Caki2 (cell line): ENCODE data around the gene EIF4E1B. TPM values are rescaled to one million over a fixed set of nuclear protein-coding genes. Genes with fewer than 3 reads are reported as not detected.

Experiments
- DNase-seq: peaks from one replicate; pipeline ENCODE4 v3.0.0-alpha.2; 2015; ENCODE audit warnings: low read depth
- in situ Hi-C: cut with HindIII; loops from 2 replicates; pipeline ENCODE4 v1.10.0; 2016; ENCODE audit warnings: low sequenced_read_pairs, low pct_unique_long_range_greater_than_20kb, mixed read lengths
- total RNA-seq: library from RNA; depleted of rRNA; stranded (reverse); fragments of >200 nt; shearing (Covaris generic); gene quantifications from 2 replicates; pipeline ENCODE4 v1.2.3, GENCODE V29; 2014; ENCODE audit warnings: low replicate concordance

The EIF4E1B gene
- total RNA-seq, 1 experiment from 2014 or later = not detected

DNA sequence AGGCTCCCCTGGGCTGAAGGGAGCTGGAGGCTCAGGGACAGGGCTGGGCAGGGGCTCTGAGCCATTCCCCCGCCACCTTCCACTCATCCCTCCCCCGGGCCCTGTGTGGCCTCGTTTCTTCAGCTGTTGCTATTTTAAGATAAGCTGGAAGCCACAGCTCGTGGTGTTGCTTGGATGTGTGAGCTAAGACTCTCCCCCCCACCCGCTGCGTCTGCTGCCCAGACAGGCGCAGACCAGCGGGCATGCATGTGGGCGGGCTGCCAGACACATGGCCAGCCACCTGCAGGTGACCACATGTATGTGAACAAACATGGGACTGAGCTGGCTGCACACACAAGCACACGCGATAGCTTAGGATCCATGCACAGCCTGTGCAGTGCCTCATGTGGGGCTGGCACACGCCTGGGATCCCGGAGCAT lies 8.8 kb upstream of the EIF4E1B start:
- no peak for DNase-seq
- in situ Hi-C loops = no loop called here

DNA sequence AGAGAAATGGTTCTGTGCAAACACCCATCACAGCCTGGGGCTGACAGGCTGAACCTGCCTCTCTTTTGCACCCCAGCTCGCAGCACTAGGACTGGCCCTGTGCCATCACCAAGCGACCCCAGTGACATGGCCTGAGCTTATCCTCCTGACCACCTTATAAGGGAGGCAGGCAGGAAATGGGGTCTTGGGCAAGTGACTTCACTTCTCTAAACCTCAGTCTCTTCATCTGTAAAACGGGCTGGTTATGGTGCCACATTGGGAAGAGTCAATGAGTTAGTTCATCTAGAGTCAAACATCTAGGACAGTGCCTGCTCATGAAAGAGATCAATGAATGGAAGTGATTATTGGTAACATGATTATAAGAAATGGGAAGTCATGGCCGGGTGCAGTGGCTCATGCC lies 6.3 kb upstream of the EIF4E1B start:
- no peak for DNase-seq
- in situ Hi-C loops = no loop called here

DNA sequence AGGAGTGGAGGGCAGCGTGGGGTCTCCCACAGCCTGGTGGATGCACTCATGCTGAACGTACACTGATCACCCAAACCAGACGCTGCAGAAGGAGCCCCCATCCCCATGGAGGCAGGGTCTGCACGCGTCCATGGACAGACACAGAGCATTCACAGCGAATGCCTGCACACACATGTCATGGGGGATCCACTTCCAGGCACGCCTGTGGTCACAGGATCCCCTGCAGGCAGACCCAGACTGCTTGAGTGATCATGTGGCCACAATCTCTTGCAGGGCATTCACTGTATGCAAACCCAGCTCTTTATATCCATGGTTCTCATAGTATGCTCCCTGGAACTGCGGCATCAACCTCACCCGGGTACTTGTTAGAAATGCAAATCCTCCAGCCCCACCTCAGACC lies 5.5 kb upstream of the EIF4E1B start:
- DNase-seq = no peak
- in situ Hi-C loops = no loop called here

DNA sequence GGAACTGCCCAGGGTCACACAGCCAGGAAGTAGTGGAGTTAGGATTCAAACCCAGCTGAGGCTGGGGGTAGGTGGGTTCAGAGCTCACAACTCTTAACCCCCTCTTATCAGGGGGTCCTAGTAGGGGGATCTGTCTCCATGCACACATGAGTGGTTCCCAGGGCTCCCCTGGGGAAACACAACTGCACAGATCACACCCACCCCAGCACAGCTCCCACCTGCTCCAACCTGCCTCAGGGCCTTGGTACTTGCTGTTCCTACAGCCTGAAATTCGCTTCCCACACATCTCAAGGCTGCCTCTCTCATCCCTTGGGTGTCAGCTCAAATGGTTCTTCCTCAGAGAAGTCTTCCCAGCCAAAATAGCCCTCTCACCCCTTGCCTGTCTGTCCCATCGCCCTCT lies 5.0 kb upstream of the EIF4E1B start:
- in situ Hi-C loops = no loop called here
- DNase-seq = no peak

DNA sequence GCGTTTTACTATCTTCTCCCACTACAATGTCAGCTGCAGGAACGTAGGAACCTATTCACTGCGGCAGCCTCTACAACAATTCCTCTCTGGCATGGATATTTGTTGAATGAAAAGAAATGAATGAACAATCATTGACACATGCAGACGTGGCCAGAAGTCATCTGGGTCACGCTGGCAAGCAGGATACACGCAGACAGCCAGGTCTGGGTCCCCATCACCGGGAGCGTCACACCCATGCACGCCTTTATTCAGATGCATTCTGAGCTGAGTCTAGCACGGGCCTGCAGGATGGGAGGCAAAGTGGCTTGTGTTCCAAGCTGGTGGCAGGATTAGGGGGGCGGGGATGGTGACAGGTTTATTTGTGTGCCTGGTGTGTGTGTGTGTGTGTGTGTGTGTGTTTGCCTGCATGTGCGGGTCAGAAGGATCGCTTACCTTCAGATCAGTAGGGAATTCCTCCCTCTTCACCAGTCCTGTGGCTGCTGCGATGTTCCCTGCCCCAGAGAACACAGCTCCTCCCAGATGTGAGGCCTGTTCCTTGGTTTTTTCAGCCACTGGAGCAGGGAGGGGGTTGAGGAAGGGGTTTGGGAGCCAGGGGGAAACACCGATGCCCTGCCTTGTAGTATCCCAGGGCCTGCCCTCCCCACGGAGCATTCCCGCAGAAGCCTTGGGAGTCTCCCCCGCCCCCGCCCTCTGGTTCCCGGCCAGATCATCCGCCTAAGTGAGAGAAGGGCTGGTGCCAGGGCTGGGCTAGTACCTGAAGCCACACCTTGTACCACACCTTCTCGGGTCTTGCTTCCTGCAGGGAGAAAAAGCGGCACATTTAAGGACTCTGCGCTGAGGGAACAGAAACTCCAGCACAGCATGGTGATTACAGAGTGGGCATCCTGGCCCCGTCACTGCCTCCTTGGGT lies 4.3 kb upstream of the EIF4E1B start:
- no peak for DNase-seq
- in situ Hi-C loops = no loop called here

DNA sequence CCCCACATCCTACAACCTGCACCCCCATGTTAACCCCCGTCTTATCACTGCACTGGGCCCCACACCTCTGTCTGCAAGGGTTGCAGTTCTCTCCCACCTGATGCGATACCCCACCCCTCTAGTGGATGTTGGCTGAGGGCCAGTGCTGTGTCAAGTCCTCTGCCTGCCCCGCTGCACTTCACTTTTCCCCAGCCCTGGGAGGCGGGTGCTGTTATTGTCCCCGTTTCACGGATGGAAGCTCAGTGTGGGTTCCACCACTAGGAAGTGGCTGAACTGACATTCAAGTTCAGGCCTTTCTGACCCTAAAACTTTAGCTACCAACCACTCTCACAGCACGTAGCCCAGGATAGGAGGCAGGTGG lies 3.6 kb upstream of the EIF4E1B start:
- in situ Hi-C loops = no loop called here
- no peak for DNase-seq

DNA sequence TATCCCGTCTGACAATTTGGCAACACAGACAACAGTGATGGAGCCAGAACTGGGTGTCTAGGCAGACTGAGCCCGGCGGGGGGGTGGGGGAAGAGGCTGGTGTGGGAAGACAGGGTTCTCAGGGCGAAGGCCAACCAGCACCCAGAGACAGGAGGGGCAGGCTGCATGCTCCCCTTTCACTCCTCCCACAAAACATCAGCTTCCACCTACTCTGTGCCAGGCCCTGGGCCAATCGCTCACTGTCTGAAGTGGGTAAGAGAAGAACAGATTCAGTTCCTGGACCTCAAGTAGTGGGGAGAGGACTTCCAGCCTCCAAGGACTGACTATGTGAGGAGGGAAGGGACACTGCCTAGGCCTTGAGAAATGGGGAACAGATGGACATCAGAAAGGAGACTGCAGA lies 2.9 kb upstream of the EIF4E1B start:
- no peak for DNase-seq
- in situ Hi-C loops = no loop called here

DNA sequence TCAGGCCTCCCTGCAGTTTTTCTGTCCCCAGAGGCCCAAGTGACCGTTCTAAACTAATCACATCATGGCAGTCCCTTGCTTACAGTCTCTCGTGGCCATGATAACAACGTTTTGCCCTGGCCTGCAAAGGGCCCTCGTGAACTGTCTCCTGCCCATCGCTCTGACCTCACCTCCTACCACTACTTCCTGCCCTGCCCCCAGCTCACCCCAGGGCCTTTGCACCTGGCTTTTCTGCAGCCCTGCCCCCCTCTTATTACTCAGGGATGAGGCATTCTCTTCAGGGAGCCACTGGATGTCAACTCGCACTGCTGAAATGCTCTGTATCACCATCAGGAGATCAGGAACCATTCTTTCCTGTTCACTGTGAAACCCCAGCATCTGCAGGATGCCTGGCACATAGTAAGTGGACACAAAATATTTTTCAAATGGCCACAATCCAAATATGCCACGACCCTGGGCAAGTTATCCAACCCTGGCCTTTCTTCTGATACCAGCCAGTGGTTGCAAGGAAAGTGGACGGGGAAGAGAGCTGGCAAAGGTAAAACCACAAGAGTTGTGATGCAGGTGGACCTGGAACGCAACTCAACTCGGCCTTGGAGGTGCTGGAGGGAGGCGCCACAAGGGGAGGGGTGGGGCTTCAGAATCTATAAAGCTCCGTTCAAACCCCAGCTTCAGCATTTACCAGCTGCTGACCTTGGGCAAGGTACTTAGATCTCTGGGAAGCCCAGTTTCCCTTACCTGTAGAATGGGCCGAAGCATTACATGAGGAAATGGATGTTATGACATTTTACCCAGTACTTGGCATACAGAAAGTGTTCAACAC lies 1.9 kb upstream of the EIF4E1B start:
- no peak for DNase-seq
- in situ Hi-C loops = no loop called here

DNA sequence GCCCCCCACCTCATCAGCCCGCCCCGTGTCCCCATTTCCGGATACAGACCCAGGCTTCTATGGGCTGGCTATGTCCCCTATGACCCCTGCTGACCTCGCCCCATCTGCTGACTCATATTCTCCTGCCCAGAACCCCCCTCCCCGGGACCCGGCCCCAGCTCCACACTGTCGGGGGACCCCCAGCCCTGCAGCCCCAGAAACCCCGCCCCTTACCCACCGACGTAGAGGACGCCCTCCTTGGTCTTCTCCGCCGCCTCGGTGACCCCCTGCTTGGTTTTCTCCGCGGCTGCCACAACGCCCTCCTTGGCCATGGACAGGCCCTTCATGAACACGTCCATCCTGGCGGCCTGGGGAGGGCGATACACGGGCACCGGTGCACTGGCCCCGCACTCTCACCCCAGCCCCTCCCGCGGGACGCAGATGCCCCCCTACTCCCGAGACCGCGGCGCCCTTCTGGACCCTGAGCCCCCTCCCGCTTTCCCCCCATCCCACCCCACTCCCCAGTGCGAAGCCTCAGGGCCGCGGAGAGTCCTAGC lies 1.1 kb upstream of the EIF4E1B start:
- in situ Hi-C loops = no loop called here
- no peak for DNase-seq

DNA sequence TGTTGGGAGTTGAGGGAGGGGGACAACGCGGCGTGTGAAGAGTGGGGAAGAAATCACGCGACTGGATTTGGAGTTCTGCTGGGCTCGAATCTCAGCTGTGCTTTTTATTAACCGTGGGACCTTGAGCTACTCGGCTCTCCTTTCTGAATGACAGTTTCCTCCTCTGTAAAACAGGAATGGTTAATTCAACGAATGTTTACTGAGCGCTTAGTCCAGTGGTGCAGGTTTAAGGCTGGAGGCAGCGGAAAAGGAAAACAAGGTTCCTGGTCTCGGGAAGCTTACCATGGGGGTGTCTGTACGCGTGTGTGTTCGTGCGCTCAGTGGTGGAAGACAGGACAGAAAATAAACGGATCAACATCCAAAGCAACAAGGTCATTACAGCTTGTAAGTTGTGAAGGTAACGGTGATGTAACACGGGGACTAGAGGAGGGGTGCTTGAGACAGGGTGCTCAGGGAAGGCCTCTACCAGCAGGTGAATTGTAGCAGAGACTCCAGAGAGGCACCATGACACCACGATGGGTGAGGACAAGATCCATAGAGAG lies 277 bp downstream of the EIF4E1B start:
- in situ Hi-C loops = no loop called here
- DNase-seq = no peak

DNA sequence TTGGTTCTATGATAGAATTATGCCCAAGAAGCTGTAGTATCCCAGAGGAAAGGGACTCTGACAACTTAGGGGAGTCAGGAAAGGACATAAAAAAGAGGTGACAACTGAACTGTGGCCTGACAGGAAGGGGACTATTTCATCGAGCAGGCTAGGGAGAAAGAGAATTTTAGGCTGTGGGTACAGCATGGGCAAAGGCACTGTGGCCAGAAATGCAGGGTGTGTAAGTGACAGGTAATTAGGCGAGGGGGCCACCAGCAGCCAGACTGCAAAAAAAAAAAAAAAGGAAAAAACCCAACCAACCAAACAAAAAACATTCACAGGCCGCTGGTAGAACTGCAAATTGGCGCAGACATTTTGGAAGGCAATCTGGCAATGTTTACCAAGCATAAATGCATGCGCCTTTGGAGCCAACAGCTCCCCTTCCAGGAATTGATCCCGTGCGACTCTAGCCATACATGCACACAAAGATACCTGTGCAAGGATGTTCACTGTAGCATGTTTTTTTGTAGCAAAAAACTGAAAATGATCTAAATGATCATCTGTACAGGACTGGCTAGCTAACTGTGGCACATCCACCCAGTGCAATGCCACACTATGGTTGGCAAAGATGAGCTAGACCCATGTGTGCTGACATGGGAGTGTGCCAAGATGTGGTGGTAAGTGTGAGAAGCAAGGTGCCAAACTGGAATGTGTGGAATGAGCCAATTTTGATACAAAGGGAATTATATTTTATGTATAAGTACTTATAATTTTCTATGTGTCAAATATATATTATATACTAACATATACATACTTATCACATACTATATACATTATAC lies 1.1 kb downstream of the EIF4E1B start:
- in situ Hi-C loops = no loop called here
- DNase-seq = no peak

DNA sequence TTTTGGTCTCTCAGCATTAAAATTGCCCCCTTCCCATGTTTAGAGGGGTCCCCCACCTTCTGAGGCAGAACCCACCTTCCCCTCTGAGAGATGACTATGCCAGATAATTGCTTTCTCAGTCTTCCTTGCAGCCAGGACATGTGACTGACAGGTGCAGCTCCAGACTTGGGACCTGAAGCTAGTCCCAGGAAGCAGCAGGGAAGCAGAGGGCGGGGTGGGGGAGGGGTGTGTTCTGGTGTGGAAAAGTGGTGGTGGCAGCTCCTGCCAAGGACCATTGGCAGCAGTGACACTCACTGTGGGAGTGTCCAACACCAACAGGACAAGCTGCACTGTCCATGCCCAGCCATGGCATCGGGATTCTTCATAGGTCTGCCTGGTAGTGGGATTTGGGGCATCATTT lies 2.3 kb downstream of the EIF4E1B start:
- in situ Hi-C loops = no loop called here
- DNase-seq = no peak

DNA sequence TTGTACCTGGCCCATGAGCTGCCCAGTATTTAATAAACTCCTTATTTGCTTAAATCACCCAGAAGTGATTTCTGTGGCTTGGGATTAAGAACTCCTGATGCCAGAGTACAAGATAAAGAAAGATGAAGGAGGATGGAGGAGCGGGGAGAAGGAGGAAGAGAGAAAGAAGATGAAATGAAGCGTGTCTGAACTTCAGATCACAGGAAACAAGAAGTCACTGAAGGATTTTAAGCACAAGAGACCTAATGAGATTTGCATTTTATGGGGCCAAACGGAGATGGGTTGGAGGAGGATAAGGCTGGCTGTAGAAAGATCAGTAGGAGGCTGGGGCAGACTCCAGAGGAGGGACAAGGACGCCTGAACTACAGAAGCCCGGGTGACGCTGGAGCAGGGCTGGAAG lies 3.1 kb downstream of the EIF4E1B start:
- in situ Hi-C loops = no loop called here
- no peak for DNase-seq

DNA sequence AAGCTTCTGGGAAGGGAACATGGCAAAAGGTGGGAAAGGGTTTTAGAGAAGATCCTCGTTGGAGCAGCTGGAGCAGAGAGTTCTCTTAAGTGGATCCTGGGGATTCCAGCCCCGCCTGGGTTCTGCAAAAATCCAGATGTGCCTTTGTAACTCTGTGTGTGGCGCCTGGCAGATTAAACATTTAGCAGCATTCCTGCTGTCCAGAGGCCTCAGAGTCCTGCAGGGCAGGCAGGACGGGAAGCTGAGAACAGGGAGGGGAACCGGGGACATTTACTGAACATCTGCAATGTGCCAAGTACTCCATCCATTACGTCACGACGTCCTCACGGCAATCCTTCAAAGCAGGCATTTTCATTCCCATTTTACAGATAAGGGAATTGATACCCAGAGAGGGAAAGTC lies 6.0 kb downstream of the EIF4E1B start:
- DNase-seq = no peak
- in situ Hi-C loops = no loop called here

DNA sequence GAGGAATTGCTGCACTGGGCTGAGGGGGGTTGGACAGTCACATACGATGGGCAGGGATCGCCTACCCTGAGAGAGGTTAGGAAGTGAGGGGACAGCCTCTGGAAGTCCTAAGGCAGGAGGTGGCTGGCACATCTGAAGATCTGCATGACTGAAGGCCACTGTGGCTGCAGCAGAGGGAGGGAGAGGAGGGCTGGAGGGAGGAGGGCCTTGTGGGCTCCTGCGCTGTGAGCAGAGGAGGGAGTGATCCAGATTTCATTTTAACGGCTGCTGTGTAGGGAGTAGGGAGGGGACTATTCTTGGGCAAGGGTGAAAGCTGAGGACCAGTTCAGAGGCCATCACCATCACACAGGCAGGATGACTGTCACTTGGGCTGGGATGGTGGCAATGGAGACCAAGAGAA lies 7.1 kb downstream of the EIF4E1B start:
- DNase-seq = no peak
- in situ Hi-C loops = no loop called here

DNA sequence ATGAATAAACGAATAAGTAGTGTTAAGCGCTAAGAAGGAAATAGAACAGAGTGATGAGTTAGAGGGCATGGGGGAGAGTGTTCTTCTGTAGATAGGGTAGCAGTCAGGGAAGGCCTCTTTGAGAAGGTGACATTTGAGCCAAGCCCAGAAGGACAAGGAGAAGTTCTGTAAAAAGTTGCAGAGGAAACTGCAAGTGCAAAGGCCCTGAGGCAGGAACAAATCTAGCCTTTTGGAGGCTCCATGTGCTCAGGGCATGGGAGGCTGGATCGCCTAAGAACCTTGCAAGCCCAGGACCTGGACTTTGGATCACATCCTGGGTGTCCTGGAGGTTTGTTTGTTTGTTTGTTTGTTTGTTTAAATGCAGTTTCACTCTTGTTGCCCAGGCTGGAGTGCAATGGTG lies 8.0 kb downstream of the EIF4E1B start:
- no peak for DNase-seq
- in situ Hi-C loops = no loop called here

DNA sequence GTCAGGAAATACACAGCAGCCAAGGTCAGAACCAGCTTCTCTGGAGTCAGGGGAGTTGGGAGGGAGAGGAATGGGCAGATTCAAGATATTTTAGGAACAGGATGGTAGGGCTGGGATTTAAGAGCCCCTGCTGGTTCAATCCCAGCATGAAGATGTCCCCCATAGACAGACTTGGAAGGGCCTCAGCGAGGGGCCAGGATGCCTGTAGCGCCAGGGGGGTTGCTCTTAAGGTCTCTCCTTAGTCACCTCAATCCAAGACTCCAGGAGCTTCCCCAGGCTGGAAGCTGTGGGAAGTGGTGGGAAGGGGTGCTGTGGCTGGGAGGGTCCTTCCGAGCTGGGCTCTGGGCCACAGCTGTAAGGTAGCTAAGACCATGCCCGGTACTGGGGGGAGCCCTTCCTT lies 8.7 kb downstream of the EIF4E1B start:
- in situ Hi-C loops = no loop called here

DNA sequence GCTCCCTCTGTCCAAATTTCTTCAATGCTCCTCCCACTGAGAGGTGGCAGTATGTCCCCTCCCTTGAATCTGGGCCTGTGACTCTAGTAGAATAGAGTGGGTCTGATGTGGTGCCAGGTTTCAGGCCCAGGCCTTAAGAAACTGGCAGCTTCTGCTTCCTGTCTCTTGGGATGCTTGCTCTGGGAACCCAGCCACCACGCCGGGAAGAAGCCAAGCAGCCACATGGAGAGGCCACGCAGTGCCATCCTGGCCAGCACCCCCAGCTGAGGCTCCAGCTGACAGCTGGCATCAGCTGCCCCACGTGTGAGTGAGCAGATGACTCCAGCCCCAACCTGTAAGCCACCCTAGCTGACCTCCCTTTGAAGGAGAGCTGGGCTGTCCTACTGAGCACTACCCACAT lies 9.5 kb downstream of the EIF4E1B start:
- in situ Hi-C loops = no loop called here
- no peak for DNase-seq

More for the DNA sequence above, 8.7 kb downstream of the EIF4E1B start:
- no peak for DNase-seq
